ENCODE measurements around the gene ADAMTS8. TPM values are rescaled to one million over a fixed set of nuclear protein-coding genes. Genes with fewer than 3 reads are reported as not detected.

ADAMTS8 gene
- total RNA-seq, 3 donors from 2014 or later (not counting 1 experiment from before 2014, with no cell fraction given): not detected

- ATAC-seq: no peak
- Mint-ChIP-seq H3K9me3 (no peaks in the 10 kb centered on the region), H3K4me1 (no peaks in the 10 kb centered on the region), H3K36me3 (no peaks in the 10 kb centered on the region), H3K4me3 (no peak overlapping the region), H3K27me3 (ENCODE audit: low read depth in 2 of 2) (peaks cover 3 to 10% of the 10 kb centered on the region in 2 donors), H3K27ac (no peak overlapping the region)
- Histone ChIP-seq H3K4me1 (ENCODE audit: control insufficient read depth, insufficient read depth, low read length) (no peaks in the 10 kb centered on the region), H3K27me3 (ENCODE audit: control insufficient read depth, insufficient read depth, low read length) (no peaks in the 10 kb centered on the region), H3K4me3 (ENCODE audit: low read length) (no peak overlapping the region), H3K36me3 (ENCODE audit: control insufficient read depth, insufficient read depth, low read length) (no peaks in the 10 kb centered on the region), H3K9me3 (ENCODE audit: control insufficient read depth, insufficient read depth, low read length) (no peaks in the 10 kb centered on the region), H3K27ac (ENCODE audit: low read length) (no peak overlapping the region)
- DNase-seq: no peak
- 85% methylated on average over 21 of the region's 21 CpGs for WGBS (ENCODE audit: insufficient coverage)
- no peak for TF ChIP-seq CTCF (IDR thresholded peaks at IDR 0.05)
- intact Hi-C loops (cut with micrococcal nuclease): no loop called here
These were observed 45.5 kb upstream of the ADAMTS8 start for GRCh38 chr11:130473795-130474377.

GRCh38 chr11:130473056-130473794, 44.8 kb upstream of the ADAMTS8 start:
- DNase-seq: no peak
- Histone ChIP-seq H3K9me3 (ENCODE audit: control insufficient read depth, insufficient read depth, low read length) (no peaks in the 10 kb centered on the region), H3K27ac (ENCODE audit: low read length) (no peak overlapping the region), H3K4me1 (ENCODE audit: control insufficient read depth, insufficient read depth, low read length) (no peaks in the 10 kb centered on the region), H3K27me3 (ENCODE audit: control insufficient read depth, insufficient read depth, low read length) (no peaks in the 10 kb centered on the region), H3K4me3 (ENCODE audit: low read length) (no peak overlapping the region), H3K36me3 (ENCODE audit: control insufficient read depth, insufficient read depth, low read length) (no peaks in the 10 kb centered on the region)
- Mint-ChIP-seq H3K27me3 (ENCODE audit: low read depth in 2 of 2) (peaks cover 3 to 10% of the 10 kb centered on the region in 2 donors), H3K4me3 (no peak overlapping the region), H3K9me3 (no peaks in the 10 kb centered on the region), H3K4me1 (no peaks in the 10 kb centered on the region), H3K27ac (no peak overlapping the region), H3K36me3 (no peaks in the 10 kb centered on the region)
- no peak for TF ChIP-seq CTCF (IDR thresholded peaks at IDR 0.05)
- ATAC-seq: no peak
- 95% methylated on average over 52 of the region's 52 CpGs for WGBS (ENCODE audit: insufficient coverage)
- intact Hi-C loops (cut with micrococcal nuclease): no loop called here

DNA sequence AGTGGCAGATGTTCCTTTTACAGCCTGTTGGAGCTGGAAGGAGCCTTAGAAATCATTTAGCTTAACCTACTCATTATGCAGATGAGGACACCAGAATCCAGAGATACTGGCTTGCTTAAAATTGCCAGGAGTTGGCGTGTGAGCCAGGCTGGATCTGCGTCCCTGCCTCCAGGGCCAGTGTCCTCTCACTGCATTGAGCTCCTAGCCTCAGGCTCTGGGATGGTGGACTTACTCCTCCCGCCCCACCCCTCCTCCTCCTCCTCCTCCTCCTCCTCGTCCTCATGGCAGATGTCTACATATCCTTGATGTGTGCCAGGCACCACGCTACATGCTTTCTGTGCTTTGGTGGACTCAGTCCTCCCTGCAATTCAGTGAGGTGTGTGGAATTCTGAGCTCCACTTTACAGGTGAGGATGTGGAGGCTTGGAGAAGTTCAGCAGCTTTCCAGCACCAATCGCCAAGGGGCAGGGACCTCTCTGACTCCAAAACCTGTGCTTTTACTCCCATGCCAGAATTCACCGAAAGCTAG, 44.1 kb upstream of the ADAMTS8 start:
- H3K4me3 Mint-ChIP-seq: no peak overlapping the region
- no peaks in the 10 kb centered on the region for H3K27me3 ChIP-seq (ENCODE audit: control insufficient read depth, insufficient read depth, low read length)
- no peak for TF ChIP-seq CTCF (IDR thresholded peaks at IDR 0.05)
- no peaks in the 10 kb centered on the region for H3K36me3 ChIP-seq (ENCODE audit: control insufficient read depth, insufficient read depth, low read length)
- ATAC-seq (no peak), DNase-seq (no peak)
- no peaks in the 10 kb centered on the region for H3K4me1 ChIP-seq (ENCODE audit: control insufficient read depth, insufficient read depth, low read length)
- whole genome bisulfite sequencing (ENCODE audit: insufficient coverage): 82% methylated on average over 7 of the region's 7 CpGs
- intact Hi-C loops (cut with micrococcal nuclease): no loop called here
- H3K27ac Mint-ChIP-seq: no peak overlapping the region
- no peaks in the 10 kb centered on the region for H3K9me3 Mint-ChIP-seq
- H3K36me3 Mint-ChIP-seq: no peaks in the 10 kb centered on the region
- no peak overlapping the region for H3K27ac ChIP-seq (ENCODE audit: low read length)
- no peaks in the 10 kb centered on the region for H3K9me3 ChIP-seq (ENCODE audit: control insufficient read depth, insufficient read depth, low read length)
- H3K27me3 Mint-ChIP-seq (ENCODE audit: low read depth in 2 of 2): peaks cover 3 to 10% of the 10 kb centered on the region in 2 donors
- no peaks in the 10 kb centered on the region for H3K4me1 Mint-ChIP-seq
- H3K4me3 ChIP-seq (ENCODE audit: low read length): no peak overlapping the region

All from natural killer cell (primary cell).